Renal cortex interstitium (tissue), 15 donors: ENCODE results near the gene TRMT11. TPM values are rescaled to one million over a fixed set of nuclear protein-coding genes. Genes with fewer than 3 reads are reported as not detected.
A peak's percentile ranks its signal among the peaks of the same experiment; 100 is the strongest.
"Not testable (repeated sequence)": the region's sequence is repeated elsewhere in the genome, so short reads cannot be mapped to it uniquely, and the experiment has no call there.

Experiments used
- DNase-seq, 11 donors: peaks; one replicate each; pipeline ENCODE4 v3.0.0-alpha.2; 2013; ENCODE audit warnings: low read depth in 9 of 11, low spot score in 4 of 11; ENCODE audit errors: extremely low read depth in 1 of 11
- long read RNA-seq, 16 experiments: transcript quantifications; one replicate each; lab custom pipeline, GENCODE V29; 2026
- polyA plus RNA-seq, 3 donors: library from polyadenylated mRNA; unstranded; fragments of 120-200 nt; gene quantifications; one replicate each; pipeline ENCODE4 v1.2.1, GENCODE V29; 2013; ENCODE audit not compliant: insufficient read length in 3 of 3

Gene TRMT11
- polyA plus RNA-seq = 10 to 100 TPM; 26.3 to 30.5 (median 28.9) TPM
- long read RNA-seq, donor 1, partial matches to known transcripts = 0 of 4 reads
- long read RNA-seq, donor 1, other reads (novel, unspliced or antisense) = 0 of 4 reads
- long read RNA-seq, donor 2, partial matches to known transcripts = 0 of 4 reads
- long read RNA-seq, donor 2, other reads (novel, unspliced or antisense) = 0 of 4 reads
- long read RNA-seq, donor 3, transcript TRMT11-201 (13 exons, 1,565 nt) = major isoform, 8 of 8 reads
- long read RNA-seq, donor 3, partial matches to known transcripts = 0 of 8 reads
- long read RNA-seq, donor 3, other reads (novel, unspliced or antisense) = 0 of 8 reads
- long read RNA-seq, donor 4, transcript TRMT11-201 (13 exons, 1,565 nt) = major isoform, 6 of 6 reads
- long read RNA-seq, donor 4, partial matches to known transcripts = 0 of 6 reads
- long read RNA-seq, donor 4, other reads (novel, unspliced or antisense) = 0 of 6 reads
- long read RNA-seq, donor 5 = 0 reads
- long read RNA-seq, donor 6, transcript TRMT11-201 (13 exons, 1,565 nt) = major isoform, 5 of 5 reads
- long read RNA-seq, donor 6, partial matches to known transcripts = 0 of 5 reads
- long read RNA-seq, donor 6, other reads (novel, unspliced or antisense) = 0 of 5 reads
- long read RNA-seq, donor 7, partial matches to known transcripts = 0 of 2 reads
- long read RNA-seq, donor 7, other reads (novel, unspliced or antisense) = 0 of 2 reads
- long read RNA-seq, donor 8 = 0 reads
- long read RNA-seq, donor 9, transcript TRMT11-201 (13 exons, 1,565 nt) = major isoform, 5 of 5 reads
- long read RNA-seq, donor 9, partial matches to known transcripts = 0 of 5 reads
- long read RNA-seq, donor 9, other reads (novel, unspliced or antisense) = 0 of 5 reads
- long read RNA-seq, donor 10, transcript TRMT11-201 (13 exons, 1,565 nt) = major isoform, 9 of 9 reads
- long read RNA-seq, donor 10, partial matches to known transcripts = 0 of 9 reads
- long read RNA-seq, donor 10, other reads (novel, unspliced or antisense) = 0 of 9 reads
- long read RNA-seq, donor 11, partial matches to known transcripts = 0 of 3 reads
- long read RNA-seq, donor 11, other reads (novel, unspliced or antisense) = 0 of 3 reads
- long read RNA-seq, donor 12, partial matches to known transcripts = 0 of 2 reads
- long read RNA-seq, donor 12, other reads (novel, unspliced or antisense) = 0 of 2 reads
- long read RNA-seq, donor 13 = 0 reads
- long read RNA-seq, donor 14, transcript TRMT11-201 (13 exons, 1,565 nt) = major isoform, 5 of 5 reads
- long read RNA-seq, donor 14, partial matches to known transcripts = 0 of 5 reads
- long read RNA-seq, donor 14, other reads (novel, unspliced or antisense) = 0 of 5 reads
- long read RNA-seq, donor 15, partial matches to known transcripts = 0 of 2 reads
- long read RNA-seq, donor 15, other reads (novel, unspliced or antisense) = 0 of 2 reads
- long read RNA-seq, donor 16, transcript TRMT11-201 (13 exons, 1,565 nt) = major isoform, 10 of 10 reads
- long read RNA-seq, donor 16, partial matches to known transcripts = 0 of 10 reads
- long read RNA-seq, donor 16, other reads (novel, unspliced or antisense) = 0 of 10 reads

DNA sequence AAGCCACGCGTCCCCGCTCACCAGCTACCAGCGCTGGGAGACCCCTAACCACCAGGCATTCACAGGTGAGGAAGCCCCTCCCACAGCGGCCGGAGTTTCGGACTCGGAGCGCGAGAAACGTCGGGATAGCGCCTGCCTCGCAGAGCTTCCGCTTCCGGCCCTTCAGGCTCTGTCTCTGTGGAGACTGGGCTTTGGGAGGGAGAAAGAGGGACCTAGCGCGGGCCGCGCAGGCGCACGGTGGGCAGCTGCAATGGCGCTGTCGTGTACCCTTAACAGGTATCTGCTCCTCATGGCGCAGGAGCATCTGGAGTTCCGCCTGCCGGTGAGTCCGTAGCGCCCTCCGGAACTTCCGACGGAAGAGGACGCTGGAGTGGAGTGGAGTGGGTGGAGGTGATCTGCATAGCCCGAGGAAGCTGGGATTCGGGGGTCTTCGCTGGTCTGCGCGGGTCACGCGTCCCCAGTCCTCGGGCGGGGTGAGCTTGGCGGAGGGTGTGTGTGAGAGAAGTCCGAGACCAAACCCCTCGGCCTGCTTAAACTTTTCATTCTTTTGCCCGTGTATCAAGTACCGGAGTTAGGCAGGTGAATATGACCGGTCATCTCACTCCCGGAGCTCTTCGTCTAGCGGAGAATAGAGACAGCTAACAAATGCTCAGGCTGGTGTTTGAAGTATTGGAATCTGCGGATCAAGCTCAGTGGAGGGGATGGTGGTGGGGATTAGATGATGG, at the start of gene TRMT11:
TRMT11 (plus strand) TSS at position 240 of the 725 bp plus-strand sequence; CDS start at position 251, 11 bp downstream.
- peak; percentile 73 to 91 (median 85) for DNase-seq

DNA sequence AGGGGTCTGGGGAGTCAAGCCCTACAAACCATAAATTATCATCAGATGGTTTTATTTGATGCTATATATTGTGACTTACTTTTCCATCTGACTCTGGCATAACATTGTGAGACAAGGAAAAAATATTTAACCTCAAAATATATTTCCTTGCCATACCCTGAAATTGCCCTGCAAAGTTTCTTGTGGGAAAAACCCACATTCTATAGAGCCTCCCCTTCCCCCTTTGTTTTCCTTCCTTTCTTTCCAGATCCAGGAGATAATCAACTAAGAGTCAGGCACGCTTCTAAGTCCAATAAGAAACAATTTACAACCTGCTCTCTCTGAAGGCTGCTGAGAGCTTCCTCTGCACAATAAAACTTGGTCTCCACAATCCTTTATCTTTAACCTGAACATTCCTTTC, 47.3 kb upstream of the TRMT11 start:
- DNase-seq = no peak

- no peak for DNase-seq
Observed at GRCh38 chr6:125939791-125940190, 46.5 kb upstream of the TRMT11 start.

DNA sequence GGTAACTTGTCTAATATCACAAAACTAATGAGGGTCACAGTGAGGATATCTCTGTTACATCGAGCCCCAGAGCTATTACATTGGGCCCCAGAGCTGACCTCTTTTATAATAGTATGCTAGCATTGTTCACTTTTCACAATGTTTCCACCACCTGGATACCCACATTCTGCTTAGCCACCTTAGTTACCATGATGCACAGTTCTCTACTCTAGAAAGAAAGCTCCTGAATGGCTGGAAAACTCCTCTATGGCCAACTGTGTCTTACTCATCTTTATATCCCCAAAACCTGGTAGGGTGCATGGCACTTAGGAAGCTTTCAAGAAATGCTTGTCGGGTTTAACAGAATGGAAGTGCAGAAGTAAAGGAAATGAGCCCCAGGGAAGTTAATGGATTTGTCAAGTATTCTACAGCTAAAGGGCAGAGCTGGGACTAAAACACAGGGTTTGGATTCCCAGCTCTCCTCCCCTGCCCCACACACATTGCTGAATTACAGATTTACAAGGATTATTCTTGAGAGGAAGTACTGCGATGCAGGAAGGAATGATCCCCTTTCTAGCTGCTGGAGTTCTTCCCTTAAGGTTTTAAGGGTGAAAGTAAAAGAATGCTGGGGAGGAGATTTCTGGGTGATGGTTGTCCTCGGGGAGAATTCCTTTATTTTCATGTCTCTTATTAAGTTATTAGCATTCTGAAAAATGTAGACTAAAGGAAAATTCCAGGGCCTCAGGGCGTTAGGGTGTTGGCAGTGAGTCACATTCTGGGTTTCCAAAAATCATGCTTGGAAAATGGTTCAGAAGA, 45.9 kb upstream of the TRMT11 start:
- DNase-seq = no peak

DNA sequence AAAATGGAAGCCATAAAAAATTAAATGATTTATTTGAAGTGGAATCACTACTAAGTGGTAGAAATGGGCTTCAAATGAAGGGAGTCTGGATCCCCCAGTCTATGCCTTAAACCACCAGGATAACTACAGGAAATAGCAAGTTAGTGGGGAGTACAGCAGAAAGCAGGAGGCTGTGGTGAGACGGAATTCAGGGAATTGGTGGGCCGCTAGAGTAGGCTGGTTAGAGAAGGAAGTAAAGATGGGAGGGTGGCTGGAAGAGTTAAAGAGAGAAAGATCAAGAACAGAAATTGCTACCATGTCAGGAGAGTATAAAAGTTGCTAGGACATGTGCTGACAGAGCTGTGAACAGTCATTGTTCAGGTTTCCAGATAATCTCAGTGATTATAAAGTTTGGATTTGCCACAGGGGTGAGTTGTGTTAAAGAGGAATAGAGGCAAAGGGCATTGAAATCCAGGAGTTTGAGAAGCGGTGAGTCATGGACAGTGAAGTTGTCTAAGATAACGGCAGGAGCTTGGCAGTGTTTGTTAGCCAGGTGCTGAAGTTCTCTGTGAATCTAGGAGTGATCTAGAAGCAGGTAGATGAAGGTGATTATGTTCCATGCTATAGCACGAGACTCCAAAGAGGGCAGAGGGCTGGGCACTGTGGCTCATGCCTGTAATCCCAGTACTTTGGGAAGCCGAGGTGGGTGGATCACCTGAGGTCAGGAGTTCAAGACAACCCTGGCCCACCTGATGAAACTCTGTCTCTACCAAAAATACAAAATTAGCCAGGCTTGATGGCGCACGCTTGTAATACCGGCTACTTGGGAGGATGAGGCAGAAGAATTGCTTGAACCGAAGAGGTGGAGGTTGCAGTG, 43.4 kb upstream of the TRMT11 start:
- DNase-seq = no peak

DNA sequence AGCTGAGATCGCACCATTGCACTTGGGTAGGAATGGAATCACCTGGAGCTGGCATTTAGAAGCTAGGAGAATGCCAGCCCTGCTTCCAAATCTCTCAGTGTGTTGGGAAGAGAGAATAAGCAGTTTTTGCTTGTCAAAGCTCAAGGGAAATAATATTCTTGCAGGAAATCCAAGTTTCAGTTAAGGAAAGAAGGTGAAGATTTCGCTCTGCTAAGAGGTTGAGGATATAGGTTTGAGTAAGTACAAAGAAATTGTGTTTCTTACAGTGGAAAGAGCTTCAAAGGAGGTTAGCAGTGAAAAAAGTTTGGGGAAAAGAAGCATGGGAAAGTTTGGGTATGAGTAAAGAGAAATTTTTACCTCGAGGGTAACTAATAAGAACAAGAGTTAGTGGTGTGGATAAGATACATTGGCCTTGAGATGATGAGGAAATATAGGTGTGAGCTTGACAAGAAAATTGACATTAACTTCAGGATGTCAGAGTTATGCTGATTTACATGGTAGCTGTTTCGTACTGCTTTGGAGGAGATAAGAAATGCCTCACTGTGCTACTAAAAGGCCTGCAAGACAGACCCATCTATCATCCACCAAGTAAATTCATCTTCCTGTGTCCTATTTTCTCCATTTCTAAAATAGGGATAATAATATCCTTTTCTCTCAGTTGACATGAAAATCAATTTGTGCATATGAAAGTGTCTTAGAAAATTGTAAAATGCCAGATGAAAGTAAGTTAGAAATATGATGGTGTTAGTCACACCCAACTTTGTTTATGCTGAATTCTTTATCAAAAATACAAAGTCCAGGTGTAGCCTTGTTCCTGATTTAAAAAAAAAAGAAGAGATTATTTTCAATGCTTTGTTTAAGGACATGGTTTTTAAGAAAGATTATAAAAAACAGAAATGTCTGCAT, 42.6 kb upstream of the TRMT11 start:
- DNase-seq = no peak

GRCh38 chr6:125944434-125944816, 41.9 kb upstream of the TRMT11 start:
- DNase-seq = peak in 6 of 11 donors; percentile 11 to 67 (median 44)

- no peak for DNase-seq
Observed at GRCh38 chr6:125944896-125945295, 41.4 kb upstream of the TRMT11 start.

DNA sequence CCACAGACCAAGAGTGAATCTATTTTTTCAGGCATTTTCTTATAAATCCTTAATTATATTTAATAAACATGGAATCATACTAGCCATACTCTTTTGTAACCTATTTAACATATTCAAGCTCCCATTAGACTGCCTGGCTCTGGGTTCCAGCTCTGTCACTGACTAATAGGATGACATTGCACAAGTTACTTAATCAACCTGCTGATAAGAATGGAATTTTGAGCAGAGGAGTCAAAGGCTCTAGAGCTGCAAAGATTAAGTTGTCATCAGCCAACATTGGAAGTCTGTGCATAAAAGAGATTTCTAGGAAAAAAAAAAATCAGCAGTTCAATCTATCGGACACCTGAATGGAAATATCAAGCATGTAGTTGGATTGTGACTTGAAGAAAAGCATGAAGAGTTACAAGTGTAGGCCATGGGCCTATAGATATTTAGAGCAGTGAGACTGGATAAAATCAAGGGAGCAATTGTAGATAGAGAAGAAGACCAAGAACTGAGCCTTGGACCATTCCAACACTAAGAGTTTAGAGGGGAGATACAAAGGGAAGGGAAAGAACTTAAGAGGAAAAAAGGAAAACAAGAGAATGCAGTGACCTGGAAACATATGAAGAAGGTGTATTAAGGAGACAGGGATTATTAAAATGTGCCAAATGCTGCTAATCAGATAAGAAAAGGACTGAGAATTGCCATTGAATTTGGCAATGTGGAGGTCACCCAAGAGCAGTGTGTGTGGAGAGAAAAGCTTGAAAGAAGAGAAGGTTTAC, 40.8 kb upstream of the TRMT11 start:
- DNase-seq = no peak

GRCh38 chr6:125947615-125948014, 38.7 kb upstream of the TRMT11 start:
- no peak for DNase-seq

GRCh38 chr6:125948455-125948854, 37.9 kb upstream of the TRMT11 start:
- no peak for DNase-seq

DNA sequence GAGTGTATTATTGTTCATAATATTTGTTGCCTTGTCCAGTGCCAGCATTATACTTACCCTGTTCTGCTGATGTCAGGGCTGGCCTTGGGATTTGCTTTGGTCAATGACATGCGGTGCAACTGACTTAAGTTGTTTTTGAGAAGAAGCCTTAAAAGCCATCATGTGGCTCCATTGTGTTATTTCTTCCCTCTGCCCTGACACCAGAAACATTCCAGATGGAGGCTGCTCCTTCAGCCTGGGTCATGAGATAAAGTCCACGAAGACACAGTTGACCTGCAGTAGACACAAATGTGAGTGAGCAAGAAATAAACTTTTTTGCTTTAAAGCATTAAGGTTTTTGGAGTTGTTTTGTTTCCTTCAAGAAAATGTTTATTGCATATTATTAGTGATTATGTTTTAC, 37.3 kb upstream of the TRMT11 start:
- no peak for DNase-seq

DNA sequence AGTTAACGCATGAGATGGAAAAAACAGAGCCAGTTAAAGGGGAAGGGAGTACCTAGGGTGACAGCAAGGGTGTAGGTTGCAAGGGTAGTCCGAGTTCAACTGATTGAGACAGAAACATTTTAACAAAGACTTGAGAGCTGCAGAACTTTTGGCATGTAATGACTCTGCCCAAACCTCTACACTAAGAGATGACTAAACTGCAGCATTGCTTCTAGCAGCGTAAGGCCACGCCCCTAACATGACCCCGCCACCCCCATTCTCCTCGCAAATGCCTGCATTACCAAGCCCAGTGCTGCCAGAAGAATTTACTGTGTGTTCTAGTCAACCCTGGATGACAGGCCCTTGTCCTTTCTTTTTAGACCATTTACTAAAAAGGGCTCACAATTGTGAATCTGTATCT, 36.0 kb upstream of the TRMT11 start:
- DNase-seq = no peak

DNA sequence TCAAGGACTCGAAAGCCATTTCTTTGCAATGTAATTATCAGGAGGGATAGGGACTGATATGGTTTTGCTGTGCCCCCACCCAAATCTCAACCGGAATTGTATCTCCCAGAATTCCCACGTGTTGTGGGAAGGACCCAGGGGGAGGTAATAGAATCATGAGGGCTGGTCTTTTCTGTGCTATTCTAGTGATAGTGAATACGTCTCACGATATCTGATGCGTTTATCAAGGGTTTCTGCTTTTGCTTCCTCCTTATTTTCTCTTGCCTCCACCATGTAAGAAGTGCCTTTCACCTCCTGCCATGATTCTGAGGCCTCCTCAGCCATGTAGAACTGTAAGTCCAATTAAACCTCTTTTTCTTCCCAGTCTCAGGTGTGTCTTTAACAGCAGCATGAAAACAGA, 35.6 kb upstream of the TRMT11 start:
- DNase-seq = not testable (repeated sequence)

- no peak for DNase-seq
Observed at GRCh38 chr6:125951323-125951722, 35.0 kb upstream of the TRMT11 start.
